ENCODE measurements around the gene KCTD2.

The KCTD2 gene

DNA sequence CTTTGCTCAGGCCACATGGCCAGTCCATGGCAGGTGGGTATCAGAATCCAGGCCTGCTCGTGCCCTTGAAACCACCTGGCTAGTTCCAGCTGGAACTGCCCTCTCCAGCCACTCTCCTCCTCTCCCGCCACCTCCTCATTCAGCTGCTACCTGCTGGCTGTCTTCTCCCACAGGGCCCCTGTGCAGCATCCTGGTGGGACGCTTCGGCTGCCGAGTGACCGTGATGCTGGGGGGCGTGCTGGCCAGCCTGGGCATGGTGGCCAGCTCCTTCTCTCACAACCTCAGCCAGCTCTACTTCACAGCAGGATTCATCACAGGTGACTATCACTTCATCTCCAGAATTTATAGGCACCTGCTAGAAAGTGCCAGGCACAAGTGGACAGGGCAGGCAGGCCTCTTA is 50.8 kb downstream of the KCTD2 start:
- FAIRE-seq: no peak
- no peak for DNase-seq (ENCODE audit: low spot score)

DNA sequence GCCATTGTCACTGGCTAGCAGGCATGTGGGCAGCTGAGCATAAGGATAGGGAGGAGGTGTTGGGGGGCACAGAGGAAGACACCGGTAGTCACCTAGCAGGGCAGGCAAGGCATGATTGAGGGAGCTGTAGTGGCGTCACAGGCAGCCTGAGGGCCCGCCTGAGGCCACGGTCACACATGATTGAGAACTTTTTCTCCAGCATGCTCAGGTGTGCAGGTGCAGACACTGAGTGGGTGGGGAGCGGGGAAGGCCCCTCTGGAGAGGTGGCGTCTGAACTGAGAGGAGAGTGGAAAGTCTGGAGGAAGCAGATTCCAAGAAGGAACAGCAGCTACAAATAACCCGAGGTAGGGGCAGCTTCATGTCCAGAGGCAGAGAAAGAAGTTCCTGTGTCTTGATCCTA is 51.8 kb downstream of the KCTD2 start:
- no peak for DNase-seq (ENCODE audit: low spot score)

DNA sequence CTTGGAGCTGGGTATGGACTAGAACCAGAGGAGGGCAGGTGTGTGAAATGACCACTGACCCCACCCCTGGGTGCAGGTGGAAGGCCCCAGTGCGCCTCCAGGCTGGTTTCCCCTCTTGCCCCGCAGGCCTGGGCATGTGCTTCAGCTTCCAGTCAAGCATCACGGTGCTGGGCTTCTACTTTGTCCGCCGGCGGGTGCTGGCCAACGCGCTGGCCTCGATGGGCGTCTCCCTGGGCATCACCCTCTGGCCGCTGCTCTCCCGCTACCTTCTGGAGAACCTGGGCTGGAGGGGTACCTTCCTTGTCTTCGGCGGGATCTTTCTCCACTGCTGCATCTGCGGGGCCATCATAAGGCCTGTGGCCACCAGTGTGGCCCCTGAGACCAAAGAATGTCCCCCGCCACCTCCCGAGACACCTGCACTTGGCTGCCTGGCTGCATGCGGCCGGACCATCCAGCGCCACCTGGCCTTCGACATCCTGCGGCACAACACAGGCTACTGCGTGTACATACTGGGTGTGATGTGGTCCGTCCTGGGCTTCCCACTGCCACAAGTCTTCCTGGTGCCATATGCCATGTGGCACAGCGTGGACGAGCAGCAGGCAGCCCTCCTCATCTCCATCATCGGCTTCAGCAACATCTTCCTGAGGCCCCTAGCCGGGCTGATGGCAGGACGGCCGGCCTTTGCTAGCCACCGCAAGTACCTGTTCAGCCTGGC is 53.0 kb downstream of the KCTD2 start:
- FAIRE-seq (peak; percentile 58), DNase-seq (ENCODE audit: low spot score) (no peak)

More for the DNA sequence above, 51.8 kb downstream of the KCTD2 start:
- FAIRE-seq: peak; percentile 40

DNA sequence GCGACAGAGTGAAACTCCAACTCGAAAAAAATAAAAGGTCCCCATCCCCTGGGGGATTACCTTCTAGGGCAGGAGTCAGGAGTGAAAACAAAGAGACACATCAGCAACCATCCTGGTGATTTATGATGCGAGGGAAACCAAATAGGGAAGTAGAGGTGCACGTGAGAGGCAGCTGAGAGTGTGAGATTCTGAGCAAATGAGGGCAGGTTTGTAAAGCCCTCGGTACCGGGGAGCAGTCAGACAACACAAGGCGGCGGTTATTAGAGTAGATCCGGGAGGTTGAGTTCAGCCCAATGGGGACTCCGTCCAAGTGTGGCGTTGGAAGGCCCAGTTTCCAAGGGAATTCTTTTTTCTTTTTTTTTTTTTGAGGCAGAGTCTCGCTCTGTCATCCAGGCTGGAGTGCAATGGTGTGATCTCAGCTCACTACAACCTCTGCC is 55.4 kb downstream of the KCTD2 start:
- FAIRE-seq: no peak

DNA sequence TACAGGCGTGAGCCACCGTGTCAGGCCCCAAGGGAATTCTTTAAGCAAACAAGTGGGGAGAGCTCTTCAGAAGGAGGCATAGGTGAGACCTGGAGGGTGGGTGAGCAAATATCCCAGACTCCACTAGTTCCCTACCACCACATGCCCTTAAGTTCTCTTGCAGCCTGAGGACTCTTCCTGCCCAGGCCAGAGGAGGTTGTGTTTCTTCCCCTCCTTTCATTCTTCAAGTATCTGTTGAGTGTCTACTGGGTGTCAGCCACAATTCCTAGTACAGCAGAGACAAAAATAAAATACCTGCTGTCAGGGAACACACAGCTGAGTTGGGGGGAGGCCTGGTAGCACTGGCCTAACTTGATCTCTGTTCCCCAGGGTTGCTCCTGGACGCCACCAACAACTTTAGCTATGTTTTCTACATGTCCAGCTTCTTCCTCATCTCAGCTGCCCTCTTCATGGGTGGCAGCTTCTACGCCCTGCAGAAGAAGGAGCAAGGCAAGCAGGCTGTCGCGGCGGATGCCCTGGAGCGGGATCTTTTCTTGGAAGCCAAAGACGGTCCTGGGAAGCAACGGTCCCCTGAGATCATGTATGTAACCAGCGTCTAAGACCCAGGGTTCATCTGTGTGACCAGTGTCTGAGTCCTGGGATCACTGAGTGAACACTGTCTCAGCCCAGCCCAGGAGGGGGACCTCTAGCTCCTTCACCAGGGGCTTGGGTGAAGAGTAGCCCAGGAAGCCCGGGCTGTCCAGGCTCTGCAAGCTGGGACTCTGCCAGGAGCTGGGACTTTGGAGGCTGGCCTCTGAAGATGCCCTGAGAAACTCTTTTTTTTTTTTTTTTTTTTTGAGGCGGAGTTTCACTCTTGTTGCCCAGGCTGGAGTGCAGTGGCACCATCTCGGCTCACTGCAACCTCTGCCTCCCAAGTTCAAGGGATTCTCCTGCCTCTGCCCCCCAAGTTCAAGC is 56.9 kb downstream of the KCTD2 start:
- FAIRE-seq (no peak), DNase-seq (ENCODE audit: low spot score) (no peak)

More for the DNA sequence above, 55.4 kb downstream of the KCTD2 start:
- no peak for DNase-seq (ENCODE audit: low spot score)

DNA sequence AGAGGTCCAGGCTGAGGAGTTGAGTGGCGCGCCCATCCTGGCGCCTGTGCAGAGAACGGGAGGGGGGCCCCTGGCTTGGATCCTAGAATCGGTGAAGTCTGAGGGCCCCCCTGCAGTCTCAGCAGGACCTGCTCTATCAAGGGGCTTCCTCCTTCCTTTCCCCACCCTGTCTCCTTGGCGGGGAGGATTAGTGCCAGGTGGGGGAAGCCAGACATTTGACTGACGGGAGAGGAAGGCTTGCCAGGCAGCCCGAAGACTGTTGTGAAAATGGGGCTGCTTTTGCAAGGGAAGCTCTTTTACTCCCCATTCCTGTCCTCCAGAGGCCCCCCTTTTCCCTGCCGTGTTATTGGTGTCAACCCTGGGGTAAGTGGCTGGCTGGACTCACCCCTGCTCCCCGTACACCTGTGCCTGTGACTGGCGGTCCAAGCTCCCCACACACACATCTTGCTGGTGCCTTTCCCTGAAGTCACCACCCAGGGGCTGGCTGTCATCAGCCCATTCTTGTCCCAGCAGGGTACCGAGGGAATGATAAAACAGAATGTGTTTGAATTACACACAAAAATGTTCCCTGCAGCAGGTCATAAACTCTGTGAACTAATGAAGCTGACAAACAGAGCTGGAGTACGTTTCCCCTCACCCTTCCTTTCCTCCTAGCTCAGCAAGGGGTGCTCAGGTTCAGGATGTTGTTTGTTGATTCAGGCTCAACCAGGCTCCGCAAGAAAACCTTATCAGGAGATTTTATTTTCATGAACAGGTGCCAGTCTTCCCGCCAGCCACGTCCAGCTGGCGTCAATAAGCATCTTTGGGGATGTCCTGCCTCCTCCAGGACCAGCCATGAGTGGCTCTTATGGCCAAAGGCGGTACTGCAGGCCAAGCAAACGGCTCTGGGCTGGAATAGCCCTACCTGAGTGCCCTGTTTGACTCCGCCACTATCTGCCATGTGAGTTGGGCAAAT is 58.4 kb downstream of the KCTD2 start:
- DNase-seq (ENCODE audit: low spot score): peak; percentile 81
- peak; percentile 27 for FAIRE-seq

DNA sequence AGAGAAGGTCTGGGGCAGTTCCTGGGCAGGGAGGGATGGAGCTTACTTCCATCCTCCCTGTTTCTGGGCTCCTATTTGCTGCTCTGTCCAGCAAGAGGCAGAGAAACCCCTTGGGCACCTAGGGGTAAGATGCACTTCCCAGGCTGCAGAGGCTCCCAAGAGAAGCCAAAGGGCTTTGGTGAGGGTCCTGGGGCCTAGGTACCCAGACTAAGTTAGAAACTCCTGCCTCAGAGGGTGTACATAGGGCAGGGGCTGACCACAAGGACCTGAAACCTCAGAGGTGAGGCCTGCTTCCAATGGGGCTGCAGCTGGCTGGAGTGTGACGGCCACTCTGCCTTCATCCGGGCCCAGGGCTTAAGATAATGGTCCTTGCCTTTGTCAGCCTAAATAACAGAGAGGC is 61.2 kb downstream of the KCTD2 start:
- DNase-seq (ENCODE audit: low spot score) (no peak), FAIRE-seq (no peak)

DNA sequence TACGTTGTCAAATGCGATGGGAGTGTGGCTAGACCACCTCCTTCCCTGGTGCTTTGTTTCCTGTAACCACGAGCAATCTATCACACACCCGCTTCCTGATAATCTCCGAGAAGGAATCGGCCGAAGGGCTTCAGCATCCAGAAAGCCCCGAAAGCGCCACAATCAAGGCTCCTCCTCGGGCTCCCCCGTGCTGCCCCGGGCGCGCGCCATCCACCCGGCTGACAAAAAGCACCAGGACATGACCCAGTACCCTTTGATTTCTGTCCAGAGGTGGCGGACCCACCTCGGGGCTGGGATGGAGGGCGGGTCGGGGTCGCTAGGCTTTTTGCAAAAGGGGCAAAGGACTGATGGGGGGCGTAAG is 62.0 kb downstream of the KCTD2 start:
- FAIRE-seq: no peak

DNA sequence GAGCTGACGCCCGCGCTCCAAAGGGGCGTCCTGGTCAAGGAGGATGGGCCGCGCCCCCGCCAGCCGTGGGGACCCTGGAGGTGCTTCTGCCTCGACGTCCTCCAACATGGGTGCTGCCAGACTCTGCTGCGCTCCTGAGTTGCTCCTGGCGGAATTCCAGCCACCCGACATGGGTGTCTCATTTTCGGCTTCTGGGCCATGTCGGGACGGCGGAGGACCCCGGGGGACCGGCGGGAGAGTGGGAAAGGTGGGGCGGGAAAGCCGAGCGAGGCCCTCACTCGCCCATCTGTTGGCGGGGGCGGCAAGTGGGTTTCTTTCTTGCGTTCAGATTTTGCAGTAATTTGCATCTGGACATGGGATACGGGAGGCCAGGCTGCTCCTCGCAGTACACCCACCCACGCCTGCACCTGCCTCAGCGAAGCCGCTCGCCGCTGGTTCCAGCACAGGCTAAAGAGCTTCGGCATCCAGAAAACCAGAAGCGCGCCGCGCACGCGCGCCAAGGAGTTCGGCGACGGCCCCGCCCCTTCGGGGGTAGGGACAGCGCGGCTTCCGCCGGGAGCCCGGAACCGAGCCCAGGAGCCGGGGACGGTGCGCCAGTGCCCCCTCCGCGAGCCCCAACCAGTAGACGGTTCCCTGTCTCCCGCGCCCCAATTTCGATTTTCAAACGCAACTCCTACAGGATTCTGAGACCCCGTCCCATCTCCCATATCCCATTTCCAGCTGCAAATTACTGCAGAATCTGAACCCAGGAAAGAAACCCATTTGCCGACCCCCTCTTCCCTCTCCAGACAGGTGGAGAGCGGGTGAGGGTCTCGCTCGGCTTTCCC is 62.6 kb downstream of the KCTD2 start, which contains the start of gene ARMC7:
TSS of gene ARMC7 (plus strand) at position 563 of the 827 bp plus-strand sequence. CDS start 320 bp downstream, outside the sequence.
- FAIRE-seq: peak; percentile 58
- peak; percentile 98 for DNase-seq (ENCODE audit: low spot score)

More for the DNA sequence above, 62.0 kb downstream of the KCTD2 start:
- no peak for DNase-seq (ENCODE audit: low spot score)

DNA sequence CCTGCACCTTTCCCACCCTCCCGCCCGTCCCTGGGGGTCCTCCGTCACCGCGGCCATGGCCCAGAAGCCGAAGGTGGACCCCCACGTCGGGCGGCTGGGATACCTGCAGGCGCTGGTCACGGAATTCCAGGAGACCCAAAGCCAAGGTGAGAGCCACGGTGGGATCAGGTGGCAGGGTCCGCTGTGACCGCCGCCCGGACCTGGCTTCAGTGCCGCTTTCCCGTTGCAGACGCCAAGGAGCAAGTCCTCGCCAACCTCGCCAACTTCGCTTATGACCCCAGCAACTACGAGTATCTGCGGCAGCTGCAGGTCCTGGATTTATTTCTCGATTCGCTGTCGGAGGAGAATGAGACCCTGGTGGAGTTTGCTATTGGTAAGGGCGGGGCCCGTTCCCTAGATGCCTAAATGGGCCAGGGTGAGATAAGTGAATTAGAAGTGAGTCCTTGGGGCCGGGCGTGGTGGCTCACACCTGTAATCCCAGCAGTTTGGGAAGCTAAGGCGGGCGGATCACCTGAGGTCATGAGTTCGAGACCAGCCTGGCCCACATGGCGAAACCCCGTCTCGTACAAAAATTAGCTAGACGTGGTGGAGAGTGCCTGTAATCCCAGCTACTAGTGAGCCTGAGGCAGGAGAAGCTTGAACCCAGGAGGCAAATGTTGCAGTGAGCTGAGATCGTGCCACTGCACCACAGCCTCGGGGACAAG is 63.4 kb downstream of the KCTD2 start:
- peak; percentile 30 for DNase-seq (ENCODE audit: low spot score)
- no peak for FAIRE-seq

DNA sequence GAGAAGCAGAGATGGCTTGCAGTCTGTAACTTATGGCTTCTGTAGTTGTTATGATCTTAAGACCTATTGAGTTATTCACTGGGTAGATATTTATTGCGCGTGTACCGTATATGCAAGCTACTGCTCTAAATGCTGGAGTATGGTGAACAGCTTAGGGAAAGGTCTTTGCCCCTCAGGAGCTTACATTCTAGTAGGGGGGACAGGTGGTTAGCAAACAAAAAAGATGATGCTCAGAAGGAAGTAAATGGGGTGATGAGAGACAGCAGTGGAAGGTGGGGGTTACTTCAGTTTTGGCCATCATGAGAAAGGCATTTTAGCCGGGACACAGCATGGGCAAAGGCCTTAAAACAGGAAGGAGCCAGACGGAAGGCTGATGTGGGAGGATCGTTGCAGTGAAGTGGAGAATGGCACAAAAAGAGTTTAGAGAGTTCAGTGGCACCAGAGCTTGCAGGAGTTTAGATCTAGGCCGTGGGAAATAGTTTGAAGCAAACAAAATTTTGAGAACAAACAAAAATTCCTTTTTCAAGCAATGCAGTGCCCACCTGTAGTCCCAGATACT is 64.8 kb downstream of the KCTD2 start:
- no peak for FAIRE-seq

DNA sequence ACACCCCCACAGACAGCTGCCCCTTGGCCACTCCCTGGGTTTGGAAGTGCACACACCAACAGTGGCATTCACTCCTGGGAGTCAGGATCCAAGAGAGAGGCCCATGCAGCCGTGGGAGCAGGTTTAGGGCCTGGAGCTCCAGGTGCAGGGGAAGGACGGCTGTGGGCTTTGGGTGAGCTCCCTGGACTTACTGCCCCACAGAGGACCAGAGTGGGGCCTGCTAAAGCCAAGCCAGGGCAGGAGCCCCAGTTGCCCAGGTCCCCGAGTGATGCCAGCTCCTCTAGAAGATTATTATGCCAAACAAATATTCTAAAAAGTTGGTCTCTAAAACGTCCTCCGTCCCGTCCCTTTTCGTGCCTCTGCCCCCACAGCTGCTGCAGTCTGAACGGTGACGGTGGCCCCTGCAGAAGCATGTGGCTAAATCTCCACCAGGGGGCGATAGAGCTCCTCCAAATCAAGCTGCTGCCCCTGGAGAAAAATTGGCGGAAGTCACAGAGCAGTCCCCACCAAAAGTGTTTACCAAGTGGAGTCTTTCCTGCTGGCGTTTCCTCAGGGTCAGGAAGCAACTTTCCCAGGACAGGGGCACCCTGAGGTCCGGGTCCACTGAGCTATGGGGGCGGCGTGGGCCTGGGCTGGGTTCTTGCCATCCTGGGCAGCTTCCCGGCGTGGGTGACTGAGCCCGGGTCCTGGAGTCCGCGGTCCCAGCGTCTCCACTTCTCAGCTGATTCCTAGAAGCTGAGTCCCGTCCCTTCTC is 67.0 kb downstream of the KCTD2 start:
- peak; percentile 37 for FAIRE-seq
- peak; percentile 89 for DNase-seq (ENCODE audit: low spot score)

More for the DNA sequence above, 64.8 kb downstream of the KCTD2 start:
- DNase-seq (ENCODE audit: low spot score): no peak

DNA sequence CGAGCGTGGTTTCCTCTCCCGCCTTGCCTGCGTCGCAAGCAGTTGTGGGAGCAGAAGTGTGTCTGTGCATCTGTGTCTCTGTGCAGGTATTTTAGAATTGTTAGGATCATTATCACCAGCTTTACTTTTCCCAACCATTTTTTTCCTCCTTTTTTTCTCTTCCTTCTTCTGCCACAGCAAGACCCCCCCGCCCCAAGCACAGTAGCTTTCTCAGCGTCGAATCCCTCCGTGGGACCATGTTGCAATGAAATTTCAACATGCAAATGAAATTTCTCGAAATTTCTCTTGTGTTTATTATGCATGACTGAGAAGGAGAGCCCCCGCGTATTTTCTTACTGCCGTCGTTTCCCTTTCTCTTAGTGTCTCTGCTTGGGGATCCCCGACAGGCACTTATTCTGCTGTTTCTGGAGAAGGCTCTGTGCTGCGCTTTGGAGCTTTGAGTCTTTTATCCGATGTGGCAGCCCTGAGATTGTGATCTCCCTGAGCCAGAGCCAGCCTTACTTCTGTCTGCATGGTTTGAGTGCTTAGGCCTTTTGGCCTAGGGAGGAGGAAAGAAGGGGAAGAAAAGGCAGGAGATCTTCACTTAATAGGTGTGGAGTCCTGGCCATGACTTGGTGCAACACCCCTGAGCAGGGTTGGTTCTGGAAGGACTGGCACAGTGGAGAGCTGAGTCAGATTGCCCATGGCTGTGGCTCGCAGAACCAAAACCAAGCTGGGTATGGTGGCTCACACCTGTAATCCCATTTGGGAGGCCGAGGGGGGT is 67.7 kb downstream of the KCTD2 start:
- FAIRE-seq (no peak), DNase-seq (ENCODE audit: low spot score) (no peak)

Measured in urothelium cell line (cell line).